NT2/D1 (cell line): ENCODE results near the gene ABO.

ENCODE experiments used
- SUZ12 ChIP-seq: IDR thresholded peaks from 2 replicates; pipeline ENCODE4 v1.6.1; 2011; ENCODE audit not compliant: insufficient read length, insufficient read depth; ENCODE audit errors: extremely low read depth
- YY1 ChIP-seq: IDR thresholded peaks from 2 replicates; pipeline ENCODE4 v1.6.1; 2011; ENCODE audit not compliant: insufficient read length, insufficient read depth
- ZNF274 ChIP-seq: IDR thresholded peaks from 2 replicates; pipeline ENCODE4 v1.6.1; 2011; ENCODE audit warnings: mild to moderate bottlenecking, low read depth, low read length

- TF ChIP-seq YY1 (no peak), SUZ12 (no peak), ZNF274 (no peak)
Observed at GRCh38 chr9:133275105-133276000, at the start of gene ABO.
